T-helper 17 cell (primary cell): ENCODE data around the gene C5orf24. TPM values are rescaled to one million over a fixed set of nuclear protein-coding genes. Genes with fewer than 3 reads are reported as not detected.

Source experiments
- ATAC-seq: fragments of 150-1000 bp; cut with Tn5 transposase; 2 replicates; pipeline ENCODE4 v1.10.0; 2021; ENCODE audit warnings: mild to moderate bottlenecking, moderate library complexity
- DNase-seq, 3 donors: peaks; one replicate each; pipeline versions ENCODE4 v3.0.0 to v3.0.0-alpha.2; 2020 to 2021
- H3K9me3 ChIP-seq: one replicate; pipeline ENCODE4 v1.7.0; 2013; ENCODE audit warnings: low read length, mild to moderate bottlenecking; ENCODE audit not compliant: control insufficient read depth, poor library complexity, severe bottlenecking
- H3K27ac Mint-ChIP-seq: one replicate; pipeline ENCODE4 v1.8.0; 2022; ENCODE audit warnings: mild to moderate bottlenecking, moderate library complexity, mixed read lengths
- H3K27me3 Mint-ChIP-seq: one replicate; pipeline ENCODE4 v1.8.0; 2022; ENCODE audit warnings: mixed read lengths
- H3K36me3 Mint-ChIP-seq: one replicate; pipeline ENCODE4 v1.8.0; 2022; ENCODE audit warnings: low read depth, mixed read lengths
- H3K4me1 Mint-ChIP-seq: one replicate; pipeline ENCODE4 v1.8.0; 2022; ENCODE audit warnings: mild to moderate bottlenecking, mixed read lengths
- H3K4me3 Mint-ChIP-seq: one replicate; pipeline ENCODE4 v1.8.0; 2022; ENCODE audit warnings: mild to moderate bottlenecking, moderate library complexity, mixed read lengths
- total RNA-seq, 4 donors: library from RNA in 2 of 4; stranded (reverse) in 2 of 4; gene quantifications; one replicate each; pipeline ENCODE4 v1.2.3 and lab custom pipeline; 2022 to 2026

The C5orf24 gene
- total RNA-seq, 2 donors from 2014 or later = 23.9 to 29.5 TPM

DNA sequence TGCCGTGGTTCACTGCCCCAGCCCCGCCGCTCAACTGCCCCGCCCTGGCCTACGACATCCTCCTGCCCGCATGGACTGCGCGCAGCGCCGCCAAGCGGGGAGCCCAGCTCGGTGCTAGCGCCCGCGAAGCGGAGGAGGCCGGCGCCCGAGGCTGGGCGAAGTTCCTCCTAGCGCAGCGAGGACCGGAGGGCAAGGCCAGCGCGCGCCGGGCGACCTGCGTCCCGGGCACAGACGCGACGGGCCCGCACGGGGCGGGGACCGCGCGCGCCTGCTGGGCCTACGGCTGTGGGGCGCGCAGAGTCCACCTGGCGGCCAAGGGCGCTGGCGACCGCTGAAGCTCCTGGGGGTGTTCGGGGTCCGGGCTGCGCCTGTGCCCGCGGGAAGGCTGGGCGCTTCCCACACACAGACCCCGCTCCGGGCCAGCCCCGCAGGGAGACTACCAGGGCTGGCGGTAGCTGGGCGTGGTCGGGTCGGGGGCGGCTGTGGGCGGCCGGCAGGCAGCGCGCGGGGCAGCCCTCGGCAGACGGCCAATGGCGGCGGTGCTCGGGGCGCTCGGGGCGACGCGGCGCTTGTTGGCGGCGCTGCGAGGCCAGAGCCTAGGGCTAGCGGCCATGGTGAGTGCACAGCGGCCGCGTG lies 59.0 kb downstream of the C5orf24 start, which contains the start of gene PCBD2:
PCBD2 (plus strand) TSS at position 522 of the 636 bp plus-strand sequence; CDS start at position 531, 9 bp downstream.
- Mint-ChIP-seq H3K4me1 (peaks cover 5% of the 10 kb centered on the region), H3K27ac (peak within 1 kb of the TSS; percentile 96), H3K36me3 (no peaks in the 10 kb centered on the region), H3K4me3 (peak within 1 kb of the TSS; percentile 95), H3K27me3 (no peaks in the 10 kb centered on the region)
- peak; percentile 89 for ATAC-seq
- no peaks in the 10 kb centered on the region for H3K9me3 ChIP-seq
- peak; percentile 83 to 93 (median 83) for DNase-seq

- Mint-ChIP-seq H3K27ac (peak overlapping the region; percentile 96), H3K27me3 (no peaks in the 10 kb centered on the region), H3K4me3 (peak overlapping the region; percentile 95), H3K4me1 (peaks cover 5% of the 10 kb centered on the region), H3K36me3 (no peaks in the 10 kb centered on the region)
- H3K9me3 ChIP-seq = no peaks in the 10 kb centered on the region
- DNase-seq = peak; percentile 34 to 48 (median 44)
- ATAC-seq = peak; percentile 31
Observed at GRCh38 chr5:134905246-134905996, 59.7 kb downstream of the C5orf24 start.

- Mint-ChIP-seq H3K27me3 (no peaks in the 10 kb centered on the region), H3K27ac (peak overlapping the region; percentile 96), H3K4me1 (peaks cover 5% of the 10 kb centered on the region), H3K36me3 (no peaks in the 10 kb centered on the region), H3K4me3 (peak overlapping the region; percentile 55)
- ATAC-seq (no peak), DNase-seq (no peak)
- H3K9me3 ChIP-seq = no peaks in the 10 kb centered on the region
Observed at GRCh38 chr5:134906811-134907210, 61.0 kb downstream of the C5orf24 start.

Other genes with a start within 250 kb of the C5orf24 start
- 10 to 100 TPM; 33.7 to 47.5 TPM for gene SAR1B, start 213.1 kb upstream of the C5orf24 start, total RNA-seq
- 10 to 100 TPM; 17.0 to 21.0 TPM for gene SEC24A, start 197.2 kb upstream of the C5orf24 start, total RNA-seq
- gene CAMLG, start 107.4 kb upstream of the C5orf24 start, total RNA-seq = 10 to 100 TPM; 31.0 to 35.4 TPM
- gene DDX46, start 87.2 kb upstream of the C5orf24 start, total RNA-seq = 10 to 100 TPM; 47.2 to 52.7 TPM
- gene TXNDC15, start 28.4 kb downstream of the C5orf24 start, total RNA-seq = 10 to 100 TPM; 31.5 to 36.5 TPM
- 10 to 100 TPM in 1 of 2 donors, 1 to 10 TPM in 1; 9.0 to 10.9 TPM for gene PCBD2, start 59.2 kb downstream of the C5orf24 start, total RNA-seq
- under 1 TPM; 0.50 TPM for gene CATSPER3, start 121.9 kb downstream of the C5orf24 start, total RNA-seq
- gene PITX1, start 188.3 kb downstream of the C5orf24 start, total RNA-seq = not detected